Calu3 (cell line): ENCODE measurements around the gene RAPGEF5. TPM values are rescaled to one million over a fixed set of nuclear protein-coding genes. Genes with fewer than 3 reads are reported as not detected.
A peak's percentile ranks its signal among the peaks of the same experiment; 100 is the strongest.

Source experiments
- Bru-seq: library from RNA; stranded (reverse); fragments of 400-500 nt; gene quantifications from one replicate; lab custom pipeline; 2021; lab: Mats Ljungman, UMichigan
- BruChase-seq, 2 experiments: library from RNA; stranded (reverse); fragments of 400-500 nt; gene quantifications; one replicate each; lab custom pipeline; 2021; lab: Mats Ljungman, UMichigan
- BruUV-seq: library from RNA; stranded (reverse); fragments of 400-500 nt; replicated peaks from 2 replicates; lab custom pipeline; 2021; lab: Mats Ljungman, UMichigan
- CTCF ChIA-PET: fragments of 300-600 bp; sonication (Branson Sonifier 250); formaldehyde crosslinking; loops from one replicate; lab custom pipeline; 2022; ENCODE audit warnings: antibody characterized with exemption; lab: Charles Lee
- DNase-seq: peaks from one replicate; pipeline ENCODE4 v3.0.0; 2022
- H3K27ac Mint-ChIP-seq: one replicate; pipeline ENCODE4 v1.8.0; 2022; ENCODE audit warnings: mixed read lengths; ENCODE audit not compliant: unreplicated experiment
- H3K27me3 Mint-ChIP-seq: one replicate; pipeline ENCODE4 v1.8.0; 2022; ENCODE audit warnings: mixed read lengths; ENCODE audit not compliant: unreplicated experiment
- H3K36me3 Mint-ChIP-seq: one replicate; pipeline ENCODE4 v1.8.0; 2022; ENCODE audit warnings: mild to moderate bottlenecking, moderate library complexity, mixed read lengths; ENCODE audit not compliant: insufficient read depth, unreplicated experiment
- H3K4me1 Mint-ChIP-seq: one replicate; pipeline ENCODE4 v1.8.0; 2022; ENCODE audit warnings: mild to moderate bottlenecking, low read depth, mixed read lengths; ENCODE audit not compliant: unreplicated experiment
- H3K4me3 Mint-ChIP-seq: one replicate; pipeline ENCODE4 v1.8.0; 2022; ENCODE audit warnings: mild to moderate bottlenecking, low read depth, moderate library complexity, mixed read lengths; ENCODE audit not compliant: unreplicated experiment
- H3K9me3 Mint-ChIP-seq: one replicate; pipeline ENCODE4 v1.8.0; 2022; ENCODE audit warnings: low read depth, mixed read lengths; ENCODE audit not compliant: unreplicated experiment
- intact Hi-C: fragments of 100-400 bp; cut with micrococcal nuclease; formaldehyde crosslinking; loops from one replicate; pipeline ENCODE4 v1.10.0; 2022; ENCODE audit not compliant: unreplicated experiment
- long read RNA-seq: library from polyadenylated mRNA; stranded (forward); transcript quantifications from one replicate; pipeline ENCODE4 v2.0.0, GENCODE V29; 2022
- total RNA-seq: library from RNA; stranded (reverse); gene quantifications from 2 replicates; pipeline ENCODE4 v1.2.3, GENCODE V29; 2022
- TF ChIP-seq, protein P1 (sequence below): fragments of 200-600 bp; IDR thresholded peaks from one replicate; pipeline ENCODE4 v1.8.0; 2022; ENCODE audit warnings: antibody characterized with exemption; ENCODE audit not compliant: unreplicated experiment

Gene RAPGEF5
- total RNA-seq: 108 and 128 TPM in 2 replicates
- Bru-seq, nascent RNA: percentile 98 among the genes with signal in this experiment
- BruChase-seq, experiment 1, labeled RNA remaining after a 6-hour chase: percentile 82 among the genes with signal in this experiment
- percentile 85 among the genes with signal in this experiment for BruChase-seq, experiment 2, labeled RNA remaining after a 2-hour chase
- long read RNA-seq, partial matches to known transcripts: 3 of 14 reads
- long read RNA-seq, other reads (novel, unspliced or antisense): 11 of 14 reads

DNA sequence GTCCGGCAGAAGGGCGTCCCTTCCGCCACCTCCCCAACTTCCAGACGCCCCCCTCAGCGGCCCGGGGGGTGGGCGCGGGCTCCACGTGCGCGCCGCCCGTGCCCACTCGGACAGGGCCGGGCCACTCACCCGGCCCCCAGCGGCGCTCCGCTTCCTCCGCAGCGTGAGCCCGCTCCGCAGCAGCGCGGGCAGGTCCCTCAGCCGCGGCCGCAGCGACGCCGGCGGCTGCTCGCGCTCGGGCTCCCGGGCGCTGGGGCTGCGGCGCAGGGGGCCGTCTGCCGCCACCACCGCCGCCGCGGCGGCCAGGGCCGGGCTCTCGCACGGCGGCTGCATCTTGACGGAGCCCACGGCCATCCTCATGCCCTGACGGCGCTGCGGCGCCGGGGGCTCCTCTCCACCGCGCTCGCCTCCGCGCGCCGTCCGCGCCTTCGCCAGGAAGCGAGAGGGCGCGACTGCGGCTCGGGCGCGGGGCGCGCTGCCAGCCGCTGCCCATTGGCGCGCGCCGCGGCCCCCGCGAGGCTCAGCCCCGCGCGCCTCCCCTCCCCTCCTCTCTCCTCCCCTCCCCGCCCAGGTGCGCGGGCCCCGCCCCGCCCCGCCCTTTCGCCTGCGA lies at the start of gene RAPGEF5:
RAPGEF5 (minus strand) TSS at position 454 of the 610 bp plus-strand sequence; CDS start at position 360, 94 bp downstream.
- Mint-ChIP-seq H3K27me3 (no peaks in the 10 kb centered on the region), H3K9me3 (peaks cover 2% of the 10 kb centered on the region), H3K36me3 (peaks cover 39% of the 10 kb centered on the region), H3K4me3 (peak within 1 kb of the TSS; percentile 82), H3K27ac (peak within 1 kb of the TSS; percentile 70), H3K4me1 (peaks cover 62% of the 10 kb centered on the region)
- DNase-seq: peak; percentile 80
- intact Hi-C loops: no loop called here
- BruUV-seq: no TSS peak
- TF ChIP-seq, protein P1, sequence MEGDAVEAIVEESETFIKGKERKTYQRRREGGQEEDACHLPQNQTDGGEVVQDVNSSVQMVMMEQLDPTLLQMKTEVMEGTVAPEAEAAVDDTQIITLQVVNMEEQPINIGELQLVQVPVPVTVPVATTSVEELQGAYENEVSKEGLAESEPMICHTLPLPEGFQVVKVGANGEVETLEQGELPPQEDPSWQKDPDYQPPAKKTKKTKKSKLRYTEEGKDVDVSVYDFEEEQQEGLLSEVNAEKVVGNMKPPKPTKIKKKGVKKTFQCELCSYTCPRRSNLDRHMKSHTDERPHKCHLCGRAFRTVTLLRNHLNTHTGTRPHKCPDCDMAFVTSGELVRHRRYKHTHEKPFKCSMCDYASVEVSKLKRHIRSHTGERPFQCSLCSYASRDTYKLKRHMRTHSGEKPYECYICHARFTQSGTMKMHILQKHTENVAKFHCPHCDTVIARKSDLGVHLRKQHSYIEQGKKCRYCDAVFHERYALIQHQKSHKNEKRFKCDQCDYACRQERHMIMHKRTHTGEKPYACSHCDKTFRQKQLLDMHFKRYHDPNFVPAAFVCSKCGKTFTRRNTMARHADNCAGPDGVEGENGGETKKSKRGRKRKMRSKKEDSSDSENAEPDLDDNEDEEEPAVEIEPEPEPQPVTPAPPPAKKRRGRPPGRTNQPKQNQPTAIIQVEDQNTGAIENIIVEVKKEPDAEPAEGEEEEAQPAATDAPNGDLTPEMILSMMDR: no peak
- CTCF ChIA-PET: interaction anchor here (0.6 to 1.6 kb wide), 7 partner anchors 9 to 129 kb away, joined by 3 to 16 read pairs (median 5); no protein-coding TSS in a partner anchor

DNA sequence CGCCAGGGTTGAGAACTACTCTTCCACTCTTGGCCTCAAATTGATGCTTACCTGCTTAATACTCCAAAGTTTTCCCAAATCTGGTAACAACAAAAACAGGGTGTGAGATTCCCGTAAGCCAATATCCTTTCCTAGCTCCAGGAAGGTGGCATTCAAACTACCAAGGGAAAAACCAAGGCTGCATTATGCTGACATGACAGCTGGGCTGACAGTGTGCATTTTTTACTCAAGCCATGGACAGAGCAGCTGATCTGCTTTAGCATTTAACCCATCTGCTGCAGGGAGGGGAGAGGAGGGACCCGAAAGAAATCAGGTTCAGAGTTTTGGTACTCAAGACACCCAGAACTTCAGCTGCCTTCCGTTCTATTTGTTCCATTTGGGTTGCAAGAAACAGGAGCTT lies 49.8 kb upstream of the RAPGEF5 start:
- no peaks in the 10 kb centered on the region for H3K27me3 Mint-ChIP-seq
- TF ChIP-seq, protein P1: no peak
- H3K4me1 Mint-ChIP-seq: peaks cover 7% of the 10 kb centered on the region
- H3K27ac Mint-ChIP-seq: no peak overlapping the region
- peaks cover 3% of the 10 kb centered on the region for H3K36me3 Mint-ChIP-seq
- intact Hi-C loops: no loop called here
- H3K4me3 Mint-ChIP-seq: no peak overlapping the region
- no peak for DNase-seq
- peaks cover 3% of the 10 kb centered on the region for H3K9me3 Mint-ChIP-seq
- no TSS peak for BruUV-seq
- CTCF ChIA-PET: no interaction called here

- no peak for DNase-seq
- BruUV-seq: no TSS peak
- Mint-ChIP-seq H3K27ac (no peak overlapping the region), H3K36me3 (peaks cover 4% of the 10 kb centered on the region), H3K27me3 (no peaks in the 10 kb centered on the region), H3K9me3 (peaks cover 3% of the 10 kb centered on the region), H3K4me1 (peaks cover 21% of the 10 kb centered on the region), H3K4me3 (no peak overlapping the region)
- intact Hi-C loops: no loop called here
- TF ChIP-seq, protein P1: no peak
- CTCF ChIA-PET: no interaction called here
These were observed 47.6 kb upstream of the RAPGEF5 start for GRCh38 chr7:22404421-22405023.

DNA sequence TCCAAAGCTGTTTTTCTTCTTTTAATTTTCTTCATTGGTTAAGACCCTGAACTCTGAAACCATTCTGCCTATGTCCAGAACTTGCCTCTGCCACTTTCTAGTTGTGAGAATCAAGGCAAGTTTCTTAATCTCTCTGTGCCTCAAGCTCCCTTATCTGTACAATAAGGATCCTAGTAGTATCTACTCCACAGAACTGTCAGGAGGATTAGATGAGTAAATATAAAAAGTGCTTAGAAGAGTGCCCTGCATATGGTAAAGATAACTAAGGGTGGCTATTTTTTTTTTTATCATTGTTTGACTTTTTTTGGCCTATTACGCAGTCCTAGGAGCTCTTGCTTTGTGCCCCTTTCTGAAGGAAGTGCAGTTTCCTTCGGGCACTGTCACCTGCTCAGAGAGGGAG lies 46.4 kb upstream of the RAPGEF5 start:
- BruUV-seq: no TSS peak
- CTCF ChIA-PET: no interaction called here
- no peak for DNase-seq
- Mint-ChIP-seq H3K4me3 (no peak overlapping the region), H3K27ac (no peak overlapping the region), H3K9me3 (peaks cover 3% of the 10 kb centered on the region), H3K36me3 (peaks cover 4% of the 10 kb centered on the region), H3K4me1 (peaks cover 22% of the 10 kb centered on the region), H3K27me3 (no peaks in the 10 kb centered on the region)
- intact Hi-C loops: no loop called here
- TF ChIP-seq, protein P1: no peak
